HG03442 (cell line): ENCODE data around the gene LASP1.

Experiments
- ATAC-seq: cut with Tn5 transposase; IDR thresholded peaks from one replicate; pipeline ENCODE4 v1.9.1; 2021; ENCODE audit warnings: mild to moderate bottlenecking, moderate library complexity; ENCODE audit not compliant: unreplicated experiment

LASP1 gene

DNA sequence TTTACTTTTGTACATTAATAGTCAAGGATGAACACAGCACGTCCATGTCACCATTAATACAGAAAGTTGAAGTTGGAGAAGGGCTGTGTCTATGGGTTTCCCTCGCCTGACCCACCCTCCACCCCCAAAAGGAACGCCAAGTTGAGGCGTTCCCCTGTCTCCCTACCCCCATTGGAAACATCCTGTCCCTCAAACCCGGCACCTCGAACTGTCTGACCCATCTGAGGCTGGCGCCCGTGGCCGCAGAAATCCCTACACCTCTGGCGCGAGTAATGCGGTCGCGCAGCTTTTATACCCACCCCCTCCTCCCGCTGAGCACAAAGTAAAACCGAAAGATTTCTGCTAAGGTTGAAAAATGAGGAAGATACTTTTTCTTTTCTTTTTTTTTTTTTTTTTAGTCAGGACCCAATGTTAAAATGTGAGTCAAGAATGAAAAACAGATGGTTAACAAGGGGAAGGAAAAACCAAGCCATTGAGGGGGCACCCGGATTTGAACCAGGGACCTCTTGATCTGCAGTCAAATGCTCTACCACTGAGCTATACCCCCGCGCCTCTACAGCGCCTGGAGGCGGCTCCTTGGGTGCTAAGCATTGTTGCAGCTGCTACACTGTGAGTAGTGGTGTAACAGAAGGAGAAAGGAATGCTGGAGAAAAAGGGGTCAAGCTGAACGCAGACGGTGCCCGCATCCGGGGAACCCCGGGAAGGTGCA is 887 bp upstream of the LASP1 start:
- ATAC-seq: peak; percentile 34

DNA sequence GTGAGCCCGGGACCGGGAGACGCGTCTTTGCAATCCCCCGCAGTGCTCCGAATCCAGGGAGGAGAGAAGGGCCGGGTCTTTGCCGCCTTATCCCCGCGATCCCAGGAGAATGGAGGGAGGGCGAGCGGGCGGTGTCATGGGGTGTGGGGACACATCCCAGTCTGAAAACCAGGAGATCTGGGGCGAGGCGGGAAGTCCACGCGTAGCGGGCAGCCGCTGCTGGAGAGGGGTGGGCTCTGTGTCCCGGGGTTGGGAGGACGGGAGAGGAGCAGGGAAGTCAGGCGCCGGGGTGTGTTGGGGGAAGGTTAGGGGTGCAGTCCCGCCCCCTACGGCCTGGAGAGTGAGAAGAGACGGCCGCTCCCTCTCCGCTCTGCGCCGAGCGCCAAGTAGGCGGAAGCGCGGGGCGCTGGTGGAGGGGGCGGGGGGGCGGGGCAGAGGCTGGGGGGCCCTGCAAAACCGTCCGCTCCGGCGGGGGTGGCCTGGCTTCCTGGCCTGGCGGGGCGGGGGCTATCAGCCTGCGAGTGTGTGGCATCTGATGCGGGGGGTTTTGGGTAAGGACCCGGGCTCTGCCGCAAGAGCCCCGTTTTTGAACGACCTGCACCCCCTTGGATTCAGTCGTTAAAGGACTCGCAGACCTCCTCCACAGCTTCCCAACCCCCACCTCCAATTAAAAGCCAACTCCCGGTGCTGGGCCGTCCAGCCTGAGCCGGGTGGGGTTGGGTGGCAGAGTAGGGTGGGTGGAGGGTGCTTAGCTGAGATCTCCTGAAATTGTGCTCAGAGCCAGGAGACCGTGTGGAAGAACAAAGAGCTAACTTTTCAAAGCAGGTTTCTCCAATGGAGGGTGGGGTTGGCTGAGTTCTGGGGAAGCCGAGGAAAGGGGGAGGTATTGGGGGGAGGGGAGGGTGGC is 654 bp downstream of the LASP1 start:
- ATAC-seq: no peak

DNA sequence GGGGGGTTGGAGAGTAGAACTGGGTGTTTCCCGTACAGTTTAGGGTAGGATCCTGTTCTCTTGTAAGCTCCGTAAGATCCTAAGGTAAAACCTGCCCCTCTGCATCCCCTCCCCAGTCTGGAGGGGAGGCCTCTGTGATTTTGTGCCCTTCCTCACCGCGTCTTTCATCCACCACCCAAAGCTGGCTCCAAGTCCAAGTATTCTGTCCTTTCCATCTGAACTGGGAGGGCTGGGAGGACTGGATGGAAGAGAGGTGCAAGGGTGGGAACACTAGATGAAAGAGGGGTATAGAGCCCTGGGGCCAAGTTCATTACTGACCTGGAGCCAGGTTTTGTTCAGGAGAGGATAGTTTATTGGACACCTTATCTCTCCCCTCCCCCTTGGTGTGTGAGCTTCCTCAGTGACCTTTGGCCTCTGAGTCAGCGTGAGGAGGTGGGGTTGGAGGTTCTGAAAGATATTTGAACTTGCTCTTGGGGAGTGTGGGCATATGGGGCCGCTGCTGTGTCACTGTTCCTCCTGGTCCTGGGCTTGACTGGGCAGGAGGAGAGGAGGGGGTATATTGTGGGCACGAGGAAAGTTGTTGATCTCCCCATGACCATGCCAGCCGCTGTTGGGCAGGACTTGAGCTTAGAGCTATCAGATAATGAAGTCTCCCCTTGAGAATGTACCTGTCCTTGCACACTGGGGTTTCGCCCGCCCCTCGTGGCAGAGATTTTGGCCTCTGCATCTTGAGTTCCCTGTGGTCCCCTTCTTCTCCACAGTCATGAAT is 1.6 kb downstream of the LASP1 start:
- ATAC-seq: no peak

DNA sequence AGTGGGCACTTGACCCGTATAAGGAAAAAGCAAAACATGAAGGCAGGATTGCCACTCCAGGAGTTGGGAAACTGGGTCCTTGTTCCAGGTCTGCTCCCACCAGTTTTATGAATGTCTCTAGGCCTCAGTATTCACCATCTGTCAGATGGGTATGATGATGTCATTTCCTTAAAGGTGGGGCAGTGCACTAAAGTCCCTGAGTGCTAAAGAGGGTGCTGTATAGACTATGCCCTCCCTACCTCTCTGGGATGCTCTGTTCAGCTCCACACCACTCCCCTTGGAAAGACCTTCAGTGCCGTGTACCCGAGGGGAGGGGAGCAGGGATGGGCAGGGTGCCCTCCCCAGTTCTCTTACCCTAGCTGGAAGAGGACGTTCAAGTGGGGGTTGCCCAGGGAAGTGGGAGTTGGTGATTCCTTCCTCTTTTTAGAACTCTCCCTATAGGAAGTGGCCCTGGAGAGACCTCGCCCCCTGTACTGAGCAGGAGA is 2.2 kb downstream of the LASP1 start:
- no peak for ATAC-seq

DNA sequence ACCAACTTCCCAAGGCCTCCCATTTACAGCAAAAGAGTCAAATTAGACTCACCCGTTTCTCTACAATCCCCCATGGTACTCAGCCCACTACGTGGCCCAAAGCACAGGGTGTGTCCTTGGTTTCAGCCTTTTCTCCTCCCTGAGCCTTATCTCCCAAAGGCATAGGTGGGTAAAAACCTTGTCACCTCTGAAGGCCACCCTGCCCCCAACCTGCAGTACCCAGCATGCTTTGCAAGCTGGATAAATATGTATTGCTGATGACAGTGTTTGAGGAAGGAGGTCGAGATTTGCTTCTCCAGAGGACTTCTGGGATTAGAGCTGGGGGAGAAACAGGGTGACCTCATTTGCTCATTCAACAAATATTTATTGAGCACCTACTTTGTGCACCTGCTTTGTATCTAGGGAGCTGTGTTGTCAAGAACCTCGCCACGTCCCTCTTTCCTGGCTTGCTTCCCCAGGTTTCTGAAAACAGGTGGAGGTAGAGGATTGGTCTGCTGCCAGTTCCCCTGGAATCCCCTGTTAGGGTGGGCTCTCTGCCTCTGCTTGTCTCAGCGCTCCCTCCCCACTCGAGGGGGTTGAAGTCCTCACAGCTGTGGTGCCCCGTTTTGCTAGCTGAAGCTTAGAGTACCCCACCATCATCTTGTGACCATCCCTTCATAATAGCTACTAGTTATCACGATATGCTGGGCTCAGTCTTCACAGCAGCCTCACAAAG is 3.0 kb downstream of the LASP1 start:
- no peak for ATAC-seq

DNA sequence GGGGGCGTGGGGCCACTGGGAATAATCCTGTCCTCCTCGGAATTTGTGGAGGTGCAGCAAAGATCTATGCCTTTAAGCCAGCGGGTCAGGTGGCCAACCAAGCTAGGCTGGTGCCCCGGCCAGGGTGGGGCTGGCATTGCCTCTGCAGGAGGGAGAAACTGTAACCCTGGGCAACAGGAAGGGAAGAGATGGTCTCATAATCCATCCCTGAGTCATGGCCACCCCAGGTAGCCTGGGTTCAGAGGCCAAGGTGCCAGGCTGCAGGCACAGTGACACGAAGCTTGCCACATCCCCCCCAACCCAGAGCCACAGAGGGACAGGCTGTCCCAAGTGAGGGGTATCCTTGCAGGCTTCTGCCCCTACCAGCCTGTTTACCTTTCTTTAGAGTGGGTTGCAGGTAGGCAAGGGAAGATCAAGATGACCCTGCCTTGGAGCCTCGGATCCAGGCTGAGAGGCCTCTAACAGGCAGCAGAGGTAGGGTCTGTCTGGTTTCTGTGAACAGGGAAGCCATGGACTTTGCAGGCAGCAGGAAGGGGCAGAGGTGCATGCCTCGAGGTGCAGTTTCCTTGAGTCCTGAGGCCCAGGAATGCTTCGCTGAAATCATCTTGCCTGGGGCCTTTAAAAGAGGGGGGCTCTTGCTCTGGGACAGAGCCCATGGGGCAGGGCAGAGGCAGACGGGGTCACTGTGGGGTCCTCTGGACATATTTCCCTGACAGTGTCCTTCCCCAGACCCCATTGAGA is 4.0 kb downstream of the LASP1 start:
- ATAC-seq: no peak

DNA sequence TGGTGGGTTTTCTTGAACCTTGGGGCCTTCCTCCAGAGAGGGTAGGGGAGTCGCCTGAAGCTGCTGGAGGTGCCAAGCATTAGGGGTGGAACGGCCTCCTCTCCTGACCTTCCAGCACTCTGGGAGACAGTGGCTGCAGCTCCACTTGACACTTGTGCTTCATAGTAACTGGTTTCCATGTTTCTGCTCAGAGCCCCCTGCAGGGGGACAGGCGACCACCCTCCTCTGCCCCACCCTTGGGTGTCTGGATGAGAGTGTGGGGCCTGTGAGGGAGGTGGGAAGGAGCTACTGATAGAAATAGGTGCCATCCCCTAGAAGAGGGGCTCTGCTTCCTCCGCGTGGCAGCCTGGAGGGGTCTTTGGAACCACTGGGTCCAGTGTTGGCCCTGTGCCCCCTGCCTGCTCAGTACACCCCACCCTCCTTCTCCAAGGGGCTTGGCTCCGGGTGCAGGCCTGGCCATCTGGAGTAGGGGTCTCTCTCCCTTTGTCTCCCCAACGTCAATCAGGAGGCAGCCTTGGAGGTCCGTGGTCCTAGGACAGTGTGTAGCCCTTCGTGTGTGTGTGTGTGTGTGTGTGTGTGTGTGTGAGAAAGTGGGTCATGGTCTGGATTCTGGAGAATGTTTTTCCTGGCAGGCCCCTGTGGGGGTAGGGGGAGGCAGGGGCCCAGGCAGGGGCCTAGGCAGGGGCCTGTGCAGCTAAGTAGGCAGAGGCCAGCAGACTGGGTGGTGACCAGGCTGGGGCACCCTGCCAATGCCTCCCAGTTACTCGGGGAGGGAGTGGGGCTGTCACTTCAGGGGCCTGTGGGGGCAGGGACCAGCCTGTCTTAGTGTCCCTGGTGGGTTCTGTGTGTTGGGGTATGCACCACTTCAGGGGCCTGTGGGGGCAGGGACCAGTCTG is 4.9 kb downstream of the LASP1 start:
- ATAC-seq: no peak

DNA sequence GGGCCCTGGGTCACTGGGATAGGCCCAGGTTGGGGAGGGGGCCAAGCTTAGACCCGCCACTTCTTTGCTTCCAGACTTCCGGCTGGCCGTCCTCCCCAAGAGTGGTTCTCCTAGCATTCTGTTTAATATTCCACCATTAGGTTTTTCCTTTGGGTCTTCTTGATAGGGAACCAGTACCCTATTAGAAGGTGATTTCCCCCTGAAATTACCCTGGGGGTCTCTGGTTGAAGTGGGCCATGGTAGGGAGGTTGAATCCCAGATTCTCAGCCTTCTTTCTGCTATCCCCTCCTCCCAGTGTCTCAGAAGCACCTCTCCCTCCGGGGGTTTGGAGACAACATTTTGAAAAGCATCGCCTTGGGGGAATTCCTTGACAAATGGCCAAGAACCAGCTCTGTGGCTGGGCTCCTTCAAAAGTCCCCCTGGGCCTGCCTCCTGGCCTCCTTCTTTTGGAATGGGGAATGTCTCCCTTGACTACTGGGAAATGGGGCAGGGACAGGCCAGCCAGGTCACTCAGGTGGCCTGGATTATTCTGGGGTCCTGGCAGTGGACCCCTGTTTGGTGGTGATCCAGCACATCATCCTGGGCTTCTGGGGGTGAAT is 5.7 kb downstream of the LASP1 start:
- no peak for ATAC-seq

DNA sequence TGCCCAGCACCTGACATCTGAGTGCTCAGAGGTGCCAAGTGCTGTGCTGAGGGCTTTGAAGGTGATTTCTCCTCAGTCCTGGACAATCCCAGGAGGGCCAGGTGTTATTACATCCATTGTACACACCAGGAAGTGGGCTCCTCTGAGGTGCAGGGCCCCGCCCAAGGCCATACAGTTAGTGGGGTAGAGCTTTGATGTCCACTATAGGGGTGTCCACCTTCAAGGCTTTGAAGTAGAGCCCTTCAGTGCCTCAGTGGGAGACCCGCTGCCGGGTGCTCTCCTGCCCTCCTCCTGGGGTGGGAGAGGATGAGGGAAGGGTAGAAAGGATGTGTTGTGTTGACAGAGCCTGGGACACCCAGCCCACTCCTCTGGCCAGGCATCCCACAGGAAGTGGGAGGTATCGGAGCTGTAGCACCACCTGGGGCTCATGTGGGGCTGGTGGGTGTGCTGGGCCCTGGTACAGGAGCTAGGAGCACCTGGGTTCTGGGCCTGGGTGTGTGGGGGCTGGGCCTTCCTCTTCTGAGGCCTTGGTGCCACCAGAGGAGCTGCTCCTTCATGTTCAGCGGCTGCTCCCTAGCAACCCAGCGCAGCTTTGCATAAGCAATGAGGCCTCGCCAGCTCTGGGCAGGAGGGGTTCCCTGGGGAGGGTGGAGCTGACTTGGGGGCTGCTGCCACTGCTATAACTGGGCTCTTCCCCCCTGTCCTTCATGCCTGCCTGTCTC is 7.4 kb downstream of the LASP1 start:
- ATAC-seq: no peak

DNA sequence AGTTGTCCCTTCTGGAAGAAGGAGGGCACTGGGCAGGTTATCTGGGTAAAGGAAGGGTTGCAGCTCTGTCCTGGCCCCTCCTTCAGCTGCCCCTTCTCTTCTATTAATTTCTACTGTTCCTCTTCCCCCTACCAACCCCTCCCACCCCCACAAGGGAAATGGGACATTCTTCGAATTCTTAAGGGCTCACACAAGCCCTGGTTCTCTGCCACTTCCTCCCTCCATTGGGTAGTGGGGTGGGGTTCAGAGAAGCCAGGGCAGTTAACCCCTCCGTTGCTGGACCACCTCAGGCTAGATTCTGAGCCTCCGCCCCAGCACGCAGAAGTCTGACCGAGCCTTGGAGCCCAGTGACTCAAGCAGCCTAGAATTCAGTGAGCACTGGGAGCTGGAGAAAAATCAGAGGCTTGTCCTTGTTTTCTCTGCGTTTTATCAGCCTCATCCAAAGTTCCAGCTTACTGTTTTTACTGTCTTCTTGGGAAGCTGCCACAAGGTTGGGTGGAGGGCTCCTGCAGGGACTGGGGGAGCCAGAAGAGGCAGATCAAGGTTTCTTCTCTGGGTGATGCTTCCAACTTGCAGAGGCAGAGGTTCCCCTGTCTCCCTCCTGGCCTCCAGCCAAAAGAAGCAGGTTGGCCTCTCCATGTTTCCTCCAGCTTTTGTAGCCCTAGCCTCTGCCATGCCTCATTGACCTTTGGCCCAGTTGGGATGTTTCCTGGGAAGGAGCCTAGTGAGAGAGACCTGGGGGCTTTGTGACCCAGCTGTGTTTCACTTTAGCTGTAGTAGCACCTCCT is 10.2 kb downstream of the LASP1 start:
- no peak for ATAC-seq

DNA sequence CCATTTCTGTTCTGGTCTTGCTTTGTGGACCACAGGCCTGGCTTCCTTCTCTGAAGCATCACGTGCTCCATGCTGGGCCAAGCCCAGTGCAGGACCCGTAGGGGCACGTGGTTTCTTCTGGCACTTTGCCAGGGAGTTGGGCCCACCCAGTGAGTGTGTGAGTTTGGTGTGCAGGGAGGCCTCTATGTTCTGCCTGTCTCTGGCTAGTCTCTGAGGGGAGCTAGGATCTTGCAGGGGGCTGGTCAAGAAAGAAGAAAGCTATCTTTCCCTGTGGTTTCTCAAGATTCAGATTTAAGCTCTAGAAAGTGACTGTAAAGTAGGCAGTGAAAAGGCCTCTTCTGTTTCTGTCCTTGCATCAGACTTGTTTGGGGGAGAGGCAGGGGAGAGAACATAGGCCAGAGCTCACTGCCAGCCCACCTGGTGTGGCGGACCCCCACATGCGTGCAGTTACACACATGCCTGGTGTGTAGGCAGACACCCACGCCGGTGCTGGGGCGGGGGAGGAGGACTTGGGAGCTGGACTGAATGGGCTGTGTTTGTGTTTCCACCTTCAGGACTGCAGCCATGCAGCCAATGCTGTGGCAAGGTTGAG is 11.8 kb downstream of the LASP1 start:
- ATAC-seq: no peak

DNA sequence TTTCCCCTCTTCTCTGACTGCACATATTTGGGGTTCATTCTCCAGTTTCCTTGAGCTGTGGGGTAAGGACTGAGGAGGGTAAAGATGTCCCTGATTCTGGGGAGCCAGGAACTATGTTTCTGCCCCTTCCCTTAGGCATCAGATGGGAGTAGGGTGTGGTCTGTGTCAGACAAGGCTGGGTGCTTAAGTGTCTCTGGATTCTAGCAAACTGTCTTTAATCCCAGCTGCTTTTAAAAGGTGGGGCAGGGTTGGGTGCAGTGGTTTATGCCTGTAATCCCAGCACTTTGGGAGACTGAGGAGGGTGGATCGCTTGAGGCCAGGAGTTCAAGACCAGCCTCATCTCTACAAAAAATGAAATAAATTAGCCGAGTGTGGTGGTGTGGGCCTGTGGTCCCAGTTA is 13.0 kb downstream of the LASP1 start:
- no peak for ATAC-seq

DNA sequence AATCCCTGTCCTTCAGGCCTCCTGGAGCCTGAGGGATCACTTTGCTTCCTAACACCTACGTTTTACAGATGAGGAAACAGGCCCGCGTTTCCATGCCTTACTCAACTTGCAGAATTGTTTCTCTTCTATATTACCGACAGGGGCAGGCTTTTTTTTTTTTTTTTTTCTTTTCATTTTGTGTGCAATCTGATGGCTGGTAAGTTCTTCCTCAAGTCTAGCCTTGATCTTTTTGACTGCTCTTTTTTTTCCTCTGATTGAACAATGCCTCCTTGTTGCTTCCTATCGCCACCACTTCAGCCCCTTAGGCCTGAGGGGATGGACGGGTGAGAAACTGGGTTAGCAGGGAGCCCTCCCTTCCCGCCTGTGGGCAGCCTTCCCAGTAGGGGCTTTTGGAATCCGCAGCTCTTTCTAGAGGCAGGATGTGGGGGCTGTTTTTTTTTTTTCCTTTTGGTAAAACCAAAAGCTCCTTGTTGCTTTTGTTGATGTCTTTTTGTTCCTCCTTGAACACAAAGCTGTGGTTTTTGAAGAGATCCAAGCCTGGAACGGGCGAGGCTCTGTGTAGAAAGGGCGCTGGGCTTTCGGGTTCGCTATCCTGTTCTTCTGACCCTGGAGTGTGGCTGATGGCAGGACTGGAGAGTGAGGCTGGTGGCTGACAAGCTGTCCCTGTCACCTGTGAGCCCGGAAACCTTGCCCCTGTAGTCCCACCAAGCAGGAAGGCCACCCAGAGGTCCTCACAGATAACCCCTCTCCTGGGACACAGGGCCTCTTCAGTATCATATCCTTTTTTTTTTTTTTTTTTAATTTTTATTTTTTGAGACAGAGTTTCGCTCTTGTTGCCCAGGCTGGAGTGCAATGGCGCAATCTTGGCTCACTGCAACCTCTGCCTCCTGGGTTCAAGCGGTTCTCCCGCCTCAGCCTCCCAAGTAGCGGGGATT is 14.0 kb downstream of the LASP1 start:
- no peak for ATAC-seq

DNA sequence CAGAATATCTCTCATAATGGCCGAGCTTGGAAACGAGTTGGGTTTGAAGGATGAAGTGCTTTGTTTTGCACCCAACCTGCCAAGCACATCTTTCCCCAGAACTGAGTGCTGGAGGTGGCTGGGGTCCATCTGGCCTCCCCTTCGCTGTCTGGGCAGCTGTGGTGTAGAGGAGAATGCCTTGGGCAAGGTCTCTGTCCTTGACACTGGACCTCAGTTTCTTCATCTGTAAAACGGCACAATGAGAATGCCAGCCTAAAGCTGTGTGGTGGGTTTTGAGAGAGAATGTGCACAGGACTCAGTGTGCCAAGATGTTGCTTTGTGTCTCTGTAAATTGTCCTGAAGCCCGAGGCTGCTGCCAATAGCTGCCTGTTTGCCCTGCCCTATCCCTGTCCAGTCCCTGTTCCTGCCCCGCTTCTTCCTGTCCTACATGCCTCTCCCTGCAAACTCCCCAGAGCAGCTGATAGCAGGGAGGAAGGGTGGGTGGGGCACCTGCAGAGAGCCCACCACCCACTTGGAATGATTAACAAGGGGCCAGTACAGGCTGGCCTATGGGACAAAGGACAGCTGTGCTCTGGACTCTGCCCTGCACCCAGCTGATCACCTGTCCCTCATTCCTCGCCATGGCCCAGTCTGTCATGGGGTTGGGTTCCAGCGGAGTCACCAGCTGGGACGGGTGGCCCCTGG is 15.3 kb downstream of the LASP1 start:
- no peak for ATAC-seq
